SH-SY5Y (cell line): Measurements from ENCODE around the gene PRXL2A.

Experiments
- GATA2 ChIP-seq: IDR thresholded peaks from 2 replicates; pipeline ENCODE4 v1.6.1; 2011; ENCODE audit warnings: mild to moderate bottlenecking, low read depth, low read length
- GATA3 ChIP-seq: IDR thresholded peaks from 2 replicates; pipeline ENCODE4 v1.6.1; 2011; ENCODE audit warnings: low read depth, mild to moderate bottlenecking, low read length, moderate library complexity

The PRXL2A gene

GRCh38 chr10:80408242-80409101 is at the start of gene PRXL2A:
Gene PRXL2A, plus strand, starts transcription at chr10:80408551. Its CDS starts 11,917 bp downstream, at chr10:80420468.
- TF ChIP-seq GATA2 (no peak), GATA3 (no peak)

GRCh38 chr10:80359644-80360043 is 48.7 kb upstream of the PRXL2A start:
- TF ChIP-seq GATA3 (no peak), GATA2 (no peak)

- TF ChIP-seq GATA2 (no peak), GATA3 (no peak)
These were observed 42.8 kb upstream of the PRXL2A start for GRCh38 chr10:80365510-80365909.

- no peak for TF ChIP-seq GATA2
- TF ChIP-seq GATA3 = no peak
These were observed 36.9 kb upstream of the PRXL2A start for GRCh38 chr10:80371467-80371866.

- TF ChIP-seq GATA2 = no peak
- TF ChIP-seq GATA3 = no peak
These were observed 35.7 kb upstream of the PRXL2A start for GRCh38 chr10:80372675-80373074.

GRCh38 chr10:80373502-80373901 is 34.8 kb upstream of the PRXL2A start:
- TF ChIP-seq GATA3 (no peak), GATA2 (no peak)

- TF ChIP-seq GATA2 = no peak
These were observed 28.6 kb upstream of the PRXL2A start for GRCh38 chr10:80379701-80380100.

- no peak for TF ChIP-seq GATA2
- TF ChIP-seq GATA3 = no peak
These were observed 28.2 kb upstream of the PRXL2A start for GRCh38 chr10:80380185-80380584.

GRCh38 chr10:80382989-80383388 is 25.4 kb upstream of the PRXL2A start:
- TF ChIP-seq GATA3 (no peak), GATA2 (no peak)

GRCh38 chr10:80390740-80391139 is 17.6 kb upstream of the PRXL2A start:
- TF ChIP-seq GATA3 (no peak), GATA2 (no peak)

- TF ChIP-seq GATA2 (no peak), GATA3 (no peak)
These were observed 16.1 kb upstream of the PRXL2A start for GRCh38 chr10:80392250-80392649.

GRCh38 chr10:80394358-80394916 is 13.9 kb upstream of the PRXL2A start:
- TF ChIP-seq GATA3 = 0 out of 2 replicates have a peak, but pooled peaks have one; percentile 32
- TF ChIP-seq GATA2 = peak; percentile 14; the same call in 1 of the 2 replicates

GRCh38 chr10:80397014-80397413 is 11.3 kb upstream of the PRXL2A start:
- TF ChIP-seq GATA2 (no peak), GATA3 (no peak)

GRCh38 chr10:80400136-80400804 is 8.1 kb upstream of the PRXL2A start:
- TF ChIP-seq GATA3 = no peak
- no peak for TF ChIP-seq GATA2

GRCh38 chr10:80405035-80405434 is 3.3 kb upstream of the PRXL2A start:
- TF ChIP-seq GATA2 (no peak), GATA3 (no peak)

- no peak for TF ChIP-seq GATA3
These were observed 2.7 kb upstream of the PRXL2A start for GRCh38 chr10:80405626-80406025.
